NCI-H526 (cell line): ENCODE measurements around the gene RCAN2.
A peak's percentile ranks its signal among the peaks of the same experiment; 100 is the strongest.
"Not testable (repeated sequence)": the region's sequence is repeated elsewhere in the genome, so short reads cannot be mapped to it uniquely, and the experiment has no call there.

ENCODE experiments used
- DNase-seq, 2 experiments: peaks; one replicate each; lab custom pipeline; 2025; lab: John Stamatoyannopoulos, UW

RCAN2 gene

GRCh38 chr6:46440141-46440540, 51.1 kb downstream of the RCAN2 start:
- DNase-seq: no peak

- DNase-seq: no peak
Measured at GRCh38 chr6:46438245-46438644, 53.0 kb downstream of the RCAN2 start.

- DNase-seq: no peak
Measured at GRCh38 chr6:46437671-46438221, 53.5 kb downstream of the RCAN2 start.

GRCh38 chr6:46422619-46423018, 68.6 kb downstream of the RCAN2 start:
- DNase-seq: no peak

- DNase-seq: no peak
Measured at GRCh38 chr6:46421939-46422338, 69.3 kb downstream of the RCAN2 start.

GRCh38 chr6:46420921-46421638, 70.2 kb downstream of the RCAN2 start:
- DNase-seq: no peak

- DNase-seq: peak; percentile 47 to 84
Measured at GRCh38 chr6:46419576-46420002, 71.7 kb downstream of the RCAN2 start.

GRCh38 chr6:46414398-46414797, 76.9 kb downstream of the RCAN2 start:
- DNase-seq: no peak

GRCh38 chr6:46412662-46413061, 78.6 kb downstream of the RCAN2 start:
- peak in 1 of 2 experiments; percentile 14 for DNase-seq

- no peak for DNase-seq
Measured at GRCh38 chr6:46411456-46412197, 79.6 kb downstream of the RCAN2 start.

GRCh38 chr6:46410334-46410953, 80.8 kb downstream of the RCAN2 start:
- DNase-seq: peak; percentile 35 to 75

- DNase-seq: no peak
Measured at GRCh38 chr6:46407776-46408530, 83.3 kb downstream of the RCAN2 start.

- DNase-seq: no peak
Measured at GRCh38 chr6:46407246-46407645, 84.0 kb downstream of the RCAN2 start.

GRCh38 chr6:46405620-46406180, 85.5 kb downstream of the RCAN2 start:
- DNase-seq: not testable (repeated sequence)

GRCh38 chr6:46400898-46401297, 90.4 kb downstream of the RCAN2 start:
- DNase-seq: no peak

- DNase-seq: no peak
Measured at GRCh38 chr6:46395530-46395929, 95.7 kb downstream of the RCAN2 start.

- no peak for DNase-seq
Measured at GRCh38 chr6:46393940-46394337, 97.3 kb downstream of the RCAN2 start.

GRCh38 chr6:46393161-46393939, 97.9 kb downstream of the RCAN2 start:
- no peak for DNase-seq

- no peak for DNase-seq
Measured at GRCh38 chr6:46392294-46392693, 99.0 kb downstream of the RCAN2 start.

GRCh38 chr6:46390153-46390876, 100.9 kb downstream of the RCAN2 start:
- no peak for DNase-seq
